H9 (cell line): ENCODE data around the gene OTOGL. TPM values are rescaled to one million over a fixed set of nuclear protein-coding genes. Genes with fewer than 3 reads are reported as not detected.

Experiments used
- DNase-seq: peaks from one replicate; pipeline ENCODE4 v3.0.0-alpha.2; 2017
- H2AFZ ChIP-seq: one replicate; pipeline ENCODE4 v1.6.1; 2013; ENCODE audit warnings: mild to moderate bottlenecking, low read length, control low read depth, moderate library complexity
- H2AK5ac ChIP-seq: 2 replicates; pipeline ENCODE4 v1.6.1; 2013; ENCODE audit warnings: low read length, control low read depth, mixed read lengths; ENCODE audit not compliant: insufficient read length
- H2BK120ac ChIP-seq: one replicate; pipeline ENCODE4 v1.6.1; 2013; ENCODE audit warnings: low read depth, mild to moderate bottlenecking, low read length, control low read depth, inconsistent platforms; ENCODE audit not compliant: poor library complexity, severe bottlenecking
- H2BK12ac ChIP-seq: 2 replicates; pipeline ENCODE4 v1.6.1; 2013; ENCODE audit warnings: low read length, control low read depth, mixed read lengths, low read depth; ENCODE audit not compliant: insufficient read length
- H2BK15ac ChIP-seq: 2 replicates; pipeline ENCODE4 v1.6.1; 2013; ENCODE audit warnings: low read depth, low read length, control low read depth
- H2BK20ac ChIP-seq: one replicate; pipeline ENCODE4 v1.6.1; 2013; ENCODE audit warnings: low read depth, mild to moderate bottlenecking, low read length, control low read depth, inconsistent platforms; ENCODE audit not compliant: poor library complexity, severe bottlenecking
- H2BK5ac ChIP-seq: 2 replicates; pipeline ENCODE4 v1.6.1; 2013; ENCODE audit warnings: low read length, control low read depth, mixed read lengths; ENCODE audit not compliant: insufficient read length
- H3K14ac ChIP-seq: 2 replicates; pipeline ENCODE4 v1.6.1; 2013; ENCODE audit warnings: low read length, control low read depth; ENCODE audit not compliant: insufficient read depth
- H3K18ac ChIP-seq: 2 replicates; pipeline ENCODE4 v1.6.1; 2013; ENCODE audit warnings: low read depth, mild to moderate bottlenecking, mixed read lengths, low read length, control low read depth; ENCODE audit not compliant: insufficient read length
- H3K23ac ChIP-seq: 2 replicates; pipeline ENCODE4 v1.6.1; 2013; ENCODE audit warnings: low read length, control low read depth, mixed read lengths, low read depth; ENCODE audit not compliant: insufficient read length
- H3K23me2 ChIP-seq: 2 replicates; pipeline ENCODE4 v1.6.1; 2013; ENCODE audit warnings: low read depth, mild to moderate bottlenecking, mixed read lengths, low read length, control low read depth; ENCODE audit not compliant: insufficient read length, poor library complexity, severe bottlenecking
- H3K27ac ChIP-seq: 2 replicates; pipeline ENCODE4 v1.5.1; 2013; ENCODE audit warnings: low read length, control low read depth, mixed read lengths, low read depth; ENCODE audit not compliant: insufficient read length
- H3K27me3 ChIP-seq: 2 replicates; pipeline ENCODE4 v1.6.1; 2013; ENCODE audit warnings: low read length, control low read depth, inconsistent platforms; ENCODE audit not compliant: insufficient read depth
- H3K4ac ChIP-seq: 2 replicates; pipeline ENCODE4 v1.6.1; 2013; ENCODE audit warnings: low read depth, mild to moderate bottlenecking, control low read depth, inconsistent platforms, low read length, moderate library complexity
- H3K4me1 ChIP-seq: 2 replicates; pipeline ENCODE4 v1.6.1; 2013; ENCODE audit warnings: low read length, control low read depth, inconsistent platforms; ENCODE audit not compliant: insufficient read depth
- H3K4me2 ChIP-seq: 2 replicates; pipeline ENCODE4 v1.6.1; 2013; ENCODE audit warnings: low read length, control low read depth, mixed read lengths; ENCODE audit not compliant: insufficient read length, insufficient read depth
- H3K56ac ChIP-seq: 2 replicates; pipeline ENCODE4 v1.6.1; 2013; ENCODE audit warnings: low read depth, mild to moderate bottlenecking, mixed read lengths, low read length, control low read depth; ENCODE audit not compliant: insufficient read length
- H3K79me1 ChIP-seq: 2 replicates; pipeline ENCODE4 v1.6.1; 2013; ENCODE audit warnings: low read depth, mild to moderate bottlenecking, moderate library complexity, low read length, control low read depth, inconsistent platforms; ENCODE audit not compliant: insufficient read depth, poor library complexity, severe bottlenecking
- H3K79me2 ChIP-seq: 2 replicates; pipeline ENCODE4 v1.6.1; 2013; ENCODE audit warnings: low read length, control low read depth, inconsistent platforms; ENCODE audit not compliant: insufficient read depth
- H3K9ac ChIP-seq: 2 replicates; pipeline ENCODE4 v1.6.1; 2013; ENCODE audit warnings: low read length, control low read depth, mixed read lengths; ENCODE audit not compliant: insufficient read length; ENCODE audit errors: extremely low read depth
- H3K9me3 ChIP-seq: one replicate; pipeline ENCODE4 v1.6.1; 2013; ENCODE audit warnings: low read depth, low read length, inconsistent platforms; ENCODE audit not compliant: control insufficient read depth
- H3T11ph ChIP-seq: one replicate; pipeline ENCODE4 v1.6.1; 2013; ENCODE audit warnings: mild to moderate bottlenecking, low read length, control low read depth, inconsistent platforms
- H4K20me1 ChIP-seq: one replicate; pipeline ENCODE4 v1.6.1; 2013; ENCODE audit not compliant: control insufficient read depth, insufficient read length, insufficient read depth
- H4K5ac ChIP-seq: 2 replicates; pipeline ENCODE4 v1.6.1; 2013; ENCODE audit warnings: low read depth, mild to moderate bottlenecking, mixed read lengths, low read length, control low read depth; ENCODE audit not compliant: insufficient read length
- H4K8ac ChIP-seq: replicated peaks from 2 replicates; pipeline ENCODE4 v1.6.1; 2013; ENCODE audit warnings: low read length, control low read depth, mixed read lengths, low read depth; ENCODE audit not compliant: insufficient read length
- H4K91ac ChIP-seq: 2 replicates; pipeline ENCODE4 v1.6.1; 2013; ENCODE audit warnings: low read depth, mild to moderate bottlenecking, moderate library complexity, mixed read lengths, low read length, control low read depth; ENCODE audit not compliant: insufficient read length
- H3K27ac Mint-ChIP-seq, 3 experiments: 2 replicates in 2 of 3; 3 replicates in 1 of 3; pipeline ENCODE4 v1.8.0; 2020 to 2021; ENCODE audit warnings: mixed read lengths in 3 of 3, mild to moderate bottlenecking in 1 of 3, moderate library complexity in 1 of 3
- H3K27me3 Mint-ChIP-seq: 2 replicates; pipeline ENCODE4 v1.8.0; 2021; ENCODE audit warnings: low read depth, mild to moderate bottlenecking, moderate library complexity, mixed read lengths
- H3K36me3 Mint-ChIP-seq, 3 experiments: 2 replicates in 2 of 3; 3 replicates in 1 of 3; pipeline ENCODE4 v1.8.0; 2020 to 2021; ENCODE audit warnings: low read depth in 3 of 3, mixed read lengths in 3 of 3; ENCODE audit not compliant: insufficient read depth in 1 of 3
- H3K4me1 Mint-ChIP-seq, 2 experiments: 2 replicates each; pipeline ENCODE4 v1.8.0; 2020; ENCODE audit warnings: mixed read lengths in 2 of 2
- H3K4me3 Mint-ChIP-seq, 2 experiments: 2 replicates in 1 of 2; 3 replicates in 1 of 2; pipeline ENCODE4 v1.8.0; 2020 to 2021; ENCODE audit warnings: mild to moderate bottlenecking in 2 of 2, mixed read lengths in 2 of 2, moderate library complexity in 1 of 2
- H3K9me3 Mint-ChIP-seq, 2 experiments: 2 replicates in 1 of 2; 3 replicates in 1 of 2; pipeline ENCODE4 v1.8.0; 2020; ENCODE audit warnings: mild to moderate bottlenecking in 2 of 2, mixed read lengths in 2 of 2, moderate library complexity in 1 of 2
- CTCF ChIP-seq: fragments of 200-600 bp; sonication (generic); conservative IDR thresholded peaks from 3 replicates; pipeline ENCODE4 v1.8.0; 2021; ENCODE audit warnings: antibody characterized with exemption, mild to moderate bottlenecking
- WGBS: extraction: QIAGEN DNeasy Blood & Tissue Kit; methylation state at CpG from one replicate; pipeline ENCODE4 v1.1.7; 2013; ENCODE audit warnings: missing lambda C conversion rate, low lambda C conversion rate, mixed read lengths; ENCODE audit not compliant: insufficient read length; ENCODE audit errors: extremely low coverage; 5-methylcytosine and 5-hydroxymethylcytosine counted together
- total RNA-seq: library from RNA; stranded (reverse); gene quantifications from 2 replicates; pipeline ENCODE4 v1.2.1, GENCODE V29; 2021

Gene OTOGL
- total RNA-seq, 1 experiment from 2014 or later = 0.11 TPM

GRCh38 chr12:80192087-80192486 lies 92.8 kb downstream of the OTOGL start:
- Histone ChIP-seq H4K20me1 (no peaks in the 10 kb centered on the region), H3K23me2 (no peaks in the 10 kb centered on the region), H4K91ac (no peak overlapping the region), H2BK20ac (no peak overlapping the region), H3K23ac (no peak overlapping the region), H3K18ac (no peak overlapping the region), H3K79me2 (no peaks in the 10 kb centered on the region), H4K8ac (no peak overlapping the region), H3K56ac (no peak overlapping the region), H3K9me3 (no peaks in the 10 kb centered on the region), H2BK15ac (no peak overlapping the region), H2BK5ac (no peak overlapping the region), H3K4me1 (peaks cover 3% of the 10 kb centered on the region; the same call in 1 of the 2 replicates), H3K79me1 (no peaks in the 10 kb centered on the region), H3K27ac (no peak overlapping the region), H2BK12ac (no peak overlapping the region), H2AK5ac (no peak overlapping the region), H3T11ph (no peak overlapping the region), H3K9ac (no peak overlapping the region), H3K27me3 (no peaks in the 10 kb centered on the region), H4K5ac (no peak overlapping the region), H3K14ac (no peak overlapping the region), H3K4me2 (no peak overlapping the region), H3K4ac (no peak overlapping the region), H2BK120ac (no peak overlapping the region), H2AFZ (no peak overlapping the region)
- H3K27ac Mint-ChIP-seq = no peak overlapping the region
- TF ChIP-seq CTCF = no peak
- peaks cover 12% of the 10 kb centered on the region in 2 experiments for H3K4me1 Mint-ChIP-seq
- no peak overlapping the region for H3K4me3 Mint-ChIP-seq
- no peaks in the 10 kb centered on the region for H3K9me3 Mint-ChIP-seq
- DNase-seq = no peak
- H3K27me3 Mint-ChIP-seq = no peaks in the 10 kb centered on the region
- no peaks in the 10 kb centered on the region for H3K36me3 Mint-ChIP-seq
- WGBS = no CpG with 5 or more reads among the region's 3 CpGs
